BJ (cell line): ENCODE data around the gene CD48. TPM values are rescaled to one million over a fixed set of nuclear protein-coding genes. Genes with fewer than 3 reads are reported as not detected.

Source experiments
- CTCF ChIA-PET: fragments of 350-600 bp; formaldehyde crosslinking; extraction: SDS; loops from one replicate; lab custom pipeline; 2021; ENCODE audit warnings: antibody characterized with exemption, inconsistent platforms; lab: Yijun Ruan, JAX
- POLR2A ChIA-PET: fragments of 300-600 bp; sonication (Branson Sonifier 250); formaldehyde crosslinking; extraction: SDS; loops from one replicate; lab custom pipeline; 2021; ENCODE audit warnings: antibody characterized with exemption; lab: Charles Lee
- DNase-seq: peaks from one replicate; pipeline ENCODE4 v3.0.0-alpha.2; 2011; ENCODE audit warnings: low read depth
- H3K27me3 ChIP-seq: 2 replicates; pipeline ENCODE4 v1.6.0; 2011; ENCODE audit warnings: low read length; ENCODE audit not compliant: control insufficient read depth, insufficient read depth
- H3K36me3 ChIP-seq: 2 replicates; pipeline ENCODE4 v1.5.1; 2011; ENCODE audit warnings: low read length; ENCODE audit not compliant: control insufficient read depth, insufficient read depth
- H3K4me3 ChIP-seq: 2 replicates; pipeline ENCODE4 v1.5.1; 2011; ENCODE audit warnings: low read depth, mild to moderate bottlenecking, control low read depth, low read length
- CTCF ChIP-seq: IDR thresholded peaks from 2 replicates; pipeline ENCODE4 v1.5.1; 2011; ENCODE audit warnings: low read depth, mild to moderate bottlenecking, control low read depth, inconsistent platforms, low read length, moderate library complexity; ENCODE audit not compliant: insufficient read depth
- polyA plus RNA-seq: library from polyadenylated mRNA; depleted of rRNA; stranded (reverse); fragments of >200 nt; gene quantifications from 2 replicates; pipeline ENCODE4 v1.2.3, GENCODE V29; 2011; rRNA removed

Gene CD48
- polyA plus RNA-seq, 1 experiment: not detected

GRCh38 chr1:160630523-160631451 lies 80.8 kb downstream of the CD48 start:
- ChIA-PET CTCF (interaction anchor here (0.8 kb wide), 1 partner anchor 11 kb away, joined by 3 read pairs; no protein-coding TSS in a partner anchor), POLR2A (no interaction called here)
- Histone ChIP-seq H3K36me3 (no peaks in the 10 kb centered on the region), H3K27me3 (no peaks in the 10 kb centered on the region), H3K4me3 (no peak overlapping the region)
- TF ChIP-seq CTCF: no peak
- no peak for DNase-seq

GRCh38 chr1:160629286-160630210 lies 82.1 kb downstream of the CD48 start:
- CTCF ChIA-PET: no interaction called here

GRCh38 chr1:160628799-160629263 lies 82.8 kb downstream of the CD48 start:
- ChIA-PET CTCF (no interaction called here), POLR2A (no interaction called here)
- Histone ChIP-seq H3K27me3 (no peaks in the 10 kb centered on the region), H3K4me3 (no peak overlapping the region), H3K36me3 (no peaks in the 10 kb centered on the region)
- no peak for TF ChIP-seq CTCF
- DNase-seq: no peak

More at GRCh38 chr1:160629286-160630210, 82.1 kb downstream of the CD48 start:
- TF ChIP-seq CTCF: no peak
- no peak overlapping the region for H3K4me3 ChIP-seq
- POLR2A ChIA-PET: no interaction called here
- no peak for DNase-seq
- no peaks in the 10 kb centered on the region for H3K27me3 ChIP-seq
- H3K36me3 ChIP-seq: no peaks in the 10 kb centered on the region

Other genes with a start within 250 kb of the CD48 start
- not detected in 2 replicates for gene SLAMF6, start 188.6 kb downstream of the CD48 start, polyA plus RNA-seq
- gene CD84, start 132.3 kb downstream of the CD48 start, polyA plus RNA-seq: not detected in 2 replicates
- not detected in 2 replicates for gene SLAMF1, start 64.8 kb downstream of the CD48 start, polyA plus RNA-seq
- not detected in 2 replicates for gene SLAMF7, start 27.4 kb upstream of the CD48 start, polyA plus RNA-seq
- gene LY9, start 84.4 kb upstream of the CD48 start, polyA plus RNA-seq: not detected in 2 replicates
- gene CD244, start 151.1 kb upstream of the CD48 start, polyA plus RNA-seq: not detected in 2 replicates
- gene ITLN1, start 173.4 kb upstream of the CD48 start, polyA plus RNA-seq: not detected in 2 replicates
- not detected in 2 replicates for gene ITLN2, start 243.0 kb upstream of the CD48 start, polyA plus RNA-seq